ENCODE measurements around the gene PPIF.

- TF ChIP-seq POLR2A (IDR thresholded peaks at IDR 0.05; ENCODE audit: low read length) (no peak), GATA1 (IDR thresholded peaks at IDR 0.05; ENCODE audit: low read depth, low read length) (no peak)
Observed at GRCh38 chr10:79353000-79353406, 5.7 kb downstream of the PPIF start.

All from erythroblast (primary cell).